ENCODE results near the gene NUP88. TPM values are rescaled to one million over a fixed set of nuclear protein-coding genes. Genes with fewer than 3 reads are reported as not detected.

Gene NUP88
- total RNA-seq, 1 experiment from 2014 or later = 93.2 TPM

GRCh38 chr17:5416901-5417300, 2.6 kb downstream of the NUP88 start:
- CTCF ChIA-PET = interaction anchor here (1.8 kb wide), 1 partner anchor 22 kb away, joined by 8 read pairs; the partner anchor contains the start of gene C1QBP
- RAD21 ChIA-PET (ENCODE audit: low non-redundant PET in 1 of 2, low total read pairs in 2 of 2, uncharacterized antibody in 2 of 2, unreplicated experiment in 2 of 2) = no interaction called here
- H3K27ac ChIP-seq (ENCODE audit: low read depth, low read length) = no peak overlapping the region
- no peak overlapping the region for H3K4me3 ChIP-seq (replicated peaks in 1 of 2; ENCODE audit: low read depth in 1 of 2, low read length in 2 of 2)
- H2AFZ ChIP-seq (ENCODE audit: low read depth, low read length, poor library complexity, severe bottlenecking) = no peak overlapping the region
- BruUV-seq (replicated peaks) = no TSS peak
- H3K4me2 ChIP-seq (ENCODE audit: low read length) = no peak overlapping the region
- ATAC-seq (no peak), DNase-seq (ENCODE audit: low read depth, low spot score) (no peak)
- peaks cover 91% of the 10 kb centered on the region for H3K79me2 ChIP-seq (ENCODE audit: insufficient read depth, low read length)
- POLR2A ChIA-PET = no interaction called here
- no peaks in the 10 kb centered on the region for H3K27me3 ChIP-seq (ENCODE audit: insufficient read depth, low read length)
- H3K9ac ChIP-seq (ENCODE audit: low read length) = no peak overlapping the region
- 0 out of 2 replicates have a peak, but pooled peaks cover 4% of the 10 kb centered on the region for H4K20me1 ChIP-seq (ENCODE audit: insufficient read depth)
- peaks cover 29 to 40% of the 10 kb centered on the region in 2 experiments for H3K36me3 ChIP-seq (ENCODE audit: control insufficient read depth in 1 of 2, insufficient read depth in 2 of 2, low read length in 2 of 2)
- intact Hi-C loops (cut with micrococcal nuclease) = no loop called here
- TF ChIP-seq CEBPB (IDR thresholded peaks at IDR 0.05; ENCODE audit: low read depth) (no peak), SRF (IDR thresholded peaks at IDR 0.05; ENCODE audit: low read depth) (no peak), YY1 (IDR thresholded peaks at IDR 0.05; ENCODE audit: extremely low read depth, insufficient replicate concordance, low read depth, low read length) (no peak), POLR2AphosphoS5 (IDR thresholded peaks at IDR 0.05; ENCODE audit: low read depth, low read length) (no peak), TCF7L2 (IDR thresholded peaks at IDR 0.05; ENCODE audit: borderline replicate concordance, extremely low read depth, insufficient read depth, insufficient read length) (no peak), FOSL1 (IDR thresholded peaks at IDR 0.05; ENCODE audit: low read depth) (no peak), RAD21 (IDR thresholded peaks at IDR 0.05; ENCODE audit: low read depth) (no peak), EGR1 (IDR thresholded peaks at IDR 0.05; ENCODE audit: low read depth) (no peak)
- H3K9me3 ChIP-seq (ENCODE audit: control insufficient read depth in 1 of 2, insufficient read depth in 1 of 2, low read depth in 1 of 2, low read length in 2 of 2) = no peaks in the 10 kb centered on the region
- no peaks in the 10 kb centered on the region for H3K9me2 ChIP-seq (ENCODE audit: insufficient read depth)
- H3K4me1 ChIP-seq (ENCODE audit: control insufficient read depth in 1 of 2, insufficient read depth in 2 of 2, low read length in 2 of 2) = peaks cover 16 to 36% of the 10 kb centered on the region in 2 experiments

GRCh38 chr17:5413682-5414081, 5.8 kb downstream of the NUP88 start:
- Histone ChIP-seq H2AFZ (ENCODE audit: low read depth, low read length, poor library complexity, severe bottlenecking) (no peak overlapping the region), H3K36me3 (ENCODE audit: control insufficient read depth in 1 of 2, insufficient read depth in 2 of 2, low read length in 2 of 2) (peaks cover 48 to 63% of the 10 kb centered on the region in 2 experiments), H3K4me2 (ENCODE audit: low read length) (peak overlapping the region; percentile 56), H3K27me3 (ENCODE audit: insufficient read depth, low read length) (no peaks in the 10 kb centered on the region), H3K27ac (ENCODE audit: low read depth, low read length) (peak overlapping the region; percentile 38; the same call in 1 of the 2 replicates), H3K4me3 (replicated peaks in 1 of 2; ENCODE audit: low read depth in 1 of 2, low read length in 2 of 2) (no peak overlapping the region; a peak in 1 of 4 replicates), H3K9me3 (ENCODE audit: control insufficient read depth in 1 of 2, insufficient read depth in 1 of 2, low read depth in 1 of 2, low read length in 2 of 2) (no peaks in the 10 kb centered on the region), H3K79me2 (ENCODE audit: insufficient read depth, low read length) (peaks cover 92% of the 10 kb centered on the region), H3K4me1 (ENCODE audit: control insufficient read depth in 1 of 2, insufficient read depth in 2 of 2, low read length in 2 of 2) (peaks cover 10 to 24% of the 10 kb centered on the region in 2 experiments), H3K9me2 (ENCODE audit: insufficient read depth) (no peaks in the 10 kb centered on the region), H4K20me1 (ENCODE audit: insufficient read depth) (peaks cover 4% of the 10 kb centered on the region; the same call in 1 of the 2 replicates), H3K9ac (ENCODE audit: low read length) (peak overlapping the region; percentile 34)
- intact Hi-C loops (cut with micrococcal nuclease) = no loop called here
- ATAC-seq (peak; percentile 77), DNase-seq (ENCODE audit: low read depth, low spot score) (peak; percentile 73)
- no TSS peak for BruUV-seq (replicated peaks)
- RAD21 ChIA-PET (ENCODE audit: low non-redundant PET in 1 of 2, low total read pairs in 2 of 2, uncharacterized antibody in 2 of 2, unreplicated experiment in 2 of 2) = no interaction called here
- CTCF ChIA-PET = interaction anchor here (1.4 to 1.7 kb wide), 2 partner anchors 16 to 26 kb away, joined by 3 to 14 read pairs; partner anchors contain the start of gene C1QBP
- POLR2A ChIA-PET = interaction anchor here (0.6 to 1.5 kb wide), 6 partner anchors 8 to 158 kb away, joined by 3 to 11 read pairs (median 4); partner anchors contain the start of gene C1QBP
- TF ChIP-seq POLR2AphosphoS5 (IDR thresholded peaks at IDR 0.05; ENCODE audit: low read depth, low read length) = peak; percentile 46; the same call in 1 of the 2 replicates
- TF ChIP-seq ELF1 (IDR thresholded peaks at IDR 0.05; ENCODE audit: borderline replicate concordance, low read depth) = no peak
- TF ChIP-seq EGR1 (IDR thresholded peaks at IDR 0.05; ENCODE audit: low read depth) = no peak
- no peak for TF ChIP-seq MAX (IDR thresholded peaks at IDR 0.05)
- peak; percentile 98 for TF ChIP-seq CEBPB (IDR thresholded peaks at IDR 0.05; ENCODE audit: low read depth)
- no peak for TF ChIP-seq ZBTB33 (IDR thresholded peaks at IDR 0.05; ENCODE audit: extremely low read depth, insufficient replicate concordance, low read length)
- peak; percentile 96 for TF ChIP-seq JUND (IDR thresholded peaks at IDR 0.05)
- no peak for TF ChIP-seq YY1 (IDR thresholded peaks at IDR 0.05; ENCODE audit: extremely low read depth, insufficient replicate concordance, low read depth, low read length)
- no peak for TF ChIP-seq SIN3A (IDR thresholded peaks at IDR 0.05; ENCODE audit: low read depth)
- TF ChIP-seq EZH2phosphoT487 (IDR thresholded peaks at IDR 0.05; ENCODE audit: borderline replicate concordance) = no peak
- TF ChIP-seq EZH2 (IDR thresholded peaks at IDR 0.05) = no peak
- TF ChIP-seq TCF7L2 (IDR thresholded peaks at IDR 0.05; ENCODE audit: borderline replicate concordance, extremely low read depth, insufficient read depth, insufficient read length) = no peak
- no peak for TF ChIP-seq POLR2A (IDR thresholded peaks at IDR 0.05; ENCODE audit: borderline replicate concordance, extremely low read depth, insufficient read depth, insufficient read length)
- peak; percentile 67; the same call in 1 of the 2 replicates for TF ChIP-seq CBX3 (IDR thresholded peaks at IDR 0.05; ENCODE audit: low read depth)
- TF ChIP-seq FOSL1 (IDR thresholded peaks at IDR 0.05; ENCODE audit: low read depth) = peak; percentile 98
- TF ChIP-seq SP1 (IDR thresholded peaks at IDR 0.05; ENCODE audit: low read depth) = peak; percentile 78

Measured in HCT116 (cell line).